Measurements from ENCODE around the gene GGT5.
"Not testable (repeated sequence)": the region's sequence is repeated elsewhere in the genome, so short reads cannot be mapped to it uniquely, and the experiment has no call there.

DNA sequence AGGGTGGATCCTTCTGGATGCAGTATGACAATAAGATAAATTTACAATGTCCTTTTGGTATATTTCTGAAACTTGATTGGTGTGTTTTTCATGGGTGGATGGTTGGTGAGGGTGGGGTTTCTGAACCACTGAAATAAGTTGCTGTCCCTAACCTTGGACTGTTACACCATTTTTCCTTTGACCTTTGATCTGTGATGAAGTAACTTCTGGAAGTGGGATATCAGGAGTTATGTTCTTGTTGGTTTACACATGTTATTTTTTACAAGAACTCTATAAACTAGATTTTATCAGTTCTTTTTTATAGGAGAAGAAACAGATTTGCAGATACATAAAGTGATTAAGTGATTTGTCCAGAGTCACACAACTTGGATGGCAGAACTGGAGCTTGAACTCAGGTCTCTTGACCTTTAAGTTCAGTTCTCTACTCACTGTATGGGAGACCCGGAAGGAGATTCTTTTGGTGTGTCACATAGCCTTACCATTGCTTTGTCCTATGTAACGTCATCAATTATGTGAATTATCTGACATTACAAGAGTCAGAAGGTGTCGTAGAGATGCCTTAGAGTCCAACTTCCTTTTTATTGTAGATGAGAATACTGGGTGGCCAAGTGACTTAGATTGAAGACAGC is 47.4 kb upstream of the GGT5 start:
- not testable (repeated sequence) for TF ChIP-seq POLR2A (IDR thresholded peaks at IDR 0.05)
- TF ChIP-seq, protein P1, sequence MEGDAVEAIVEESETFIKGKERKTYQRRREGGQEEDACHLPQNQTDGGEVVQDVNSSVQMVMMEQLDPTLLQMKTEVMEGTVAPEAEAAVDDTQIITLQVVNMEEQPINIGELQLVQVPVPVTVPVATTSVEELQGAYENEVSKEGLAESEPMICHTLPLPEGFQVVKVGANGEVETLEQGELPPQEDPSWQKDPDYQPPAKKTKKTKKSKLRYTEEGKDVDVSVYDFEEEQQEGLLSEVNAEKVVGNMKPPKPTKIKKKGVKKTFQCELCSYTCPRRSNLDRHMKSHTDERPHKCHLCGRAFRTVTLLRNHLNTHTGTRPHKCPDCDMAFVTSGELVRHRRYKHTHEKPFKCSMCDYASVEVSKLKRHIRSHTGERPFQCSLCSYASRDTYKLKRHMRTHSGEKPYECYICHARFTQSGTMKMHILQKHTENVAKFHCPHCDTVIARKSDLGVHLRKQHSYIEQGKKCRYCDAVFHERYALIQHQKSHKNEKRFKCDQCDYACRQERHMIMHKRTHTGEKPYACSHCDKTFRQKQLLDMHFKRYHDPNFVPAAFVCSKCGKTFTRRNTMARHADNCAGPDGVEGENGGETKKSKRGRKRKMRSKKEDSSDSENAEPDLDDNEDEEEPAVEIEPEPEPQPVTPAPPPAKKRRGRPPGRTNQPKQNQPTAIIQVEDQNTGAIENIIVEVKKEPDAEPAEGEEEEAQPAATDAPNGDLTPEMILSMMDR (IDR thresholded peaks at IDR 0.05), result not testable (repeated sequence)
